Activated CD8-positive, alpha-beta T cell treated with anti-CD3 and anti-CD28 coated beads for 36 hours (primary cell): Measurements from ENCODE around the gene RPS3A. TPM values are rescaled to one million over a fixed set of nuclear protein-coding genes. Genes with fewer than 3 reads are reported as not detected.

Experiments used
- ATAC-seq: fragments of 200-7000 bp; cut with Tn5 transposase; one replicate; pipeline ENCODE4 v1.10.0; 2021; ENCODE audit warnings: mild to moderate bottlenecking, moderate library complexity
- CTCF ChIA-PET: fragments of 350-600 bp; sonication (Branson Sonifier 250); formaldehyde crosslinking; loops from one replicate; lab custom pipeline; 2021; ENCODE audit warnings: antibody characterized with exemption; lab: Charles Lee
- POLR2A ChIA-PET: fragments of 350-600 bp; sonication (Branson Sonifier 250); formaldehyde crosslinking; loops from one replicate; lab custom pipeline; 2021; ENCODE audit warnings: antibody characterized with exemption; lab: Charles Lee
- DNase-seq: peaks from one replicate; pipeline ENCODE4 v3.0.0-alpha.2; 2020
- H3K27ac Mint-ChIP-seq: one replicate; pipeline ENCODE4 v1.8.0; 2021; ENCODE audit warnings: mild to moderate bottlenecking, mixed read lengths
- H3K27me3 Mint-ChIP-seq: one replicate; pipeline ENCODE4 v1.8.0; 2021; ENCODE audit warnings: mixed read lengths
- H3K36me3 Mint-ChIP-seq: one replicate; pipeline ENCODE4 v1.8.0; 2021; ENCODE audit warnings: low read depth, mixed read lengths
- H3K4me1 Mint-ChIP-seq: one replicate; pipeline ENCODE4 v1.8.0; 2021; ENCODE audit warnings: low read depth, mixed read lengths
- H3K4me3 Mint-ChIP-seq: one replicate; pipeline ENCODE4 v1.8.0; 2021; ENCODE audit warnings: mild to moderate bottlenecking, moderate library complexity, mixed read lengths
- H3K9me3 Mint-ChIP-seq: one replicate; pipeline ENCODE4 v1.8.0; 2021; ENCODE audit warnings: mixed read lengths
- CTCF ChIP-seq: fragments of 200-600 bp; IDR thresholded peaks from one replicate; pipeline ENCODE4 v1.8.0; 2022; ENCODE audit warnings: antibody characterized with exemption, mild to moderate bottlenecking
- intact Hi-C: fragments of 100-400 bp; cut with micrococcal nuclease; formaldehyde crosslinking; loops from one replicate; pipeline ENCODE4 v1.10.0; 2022
- total RNA-seq, 2 experiments: library from RNA; stranded (reverse); gene quantifications; one replicate each; pipeline ENCODE4 v1.2.3, GENCODE V29; 2021

Gene RPS3A
- total RNA-seq, 2 experiments from 2014 or later, result 3,072 to 3,095 TPM

DNA sequence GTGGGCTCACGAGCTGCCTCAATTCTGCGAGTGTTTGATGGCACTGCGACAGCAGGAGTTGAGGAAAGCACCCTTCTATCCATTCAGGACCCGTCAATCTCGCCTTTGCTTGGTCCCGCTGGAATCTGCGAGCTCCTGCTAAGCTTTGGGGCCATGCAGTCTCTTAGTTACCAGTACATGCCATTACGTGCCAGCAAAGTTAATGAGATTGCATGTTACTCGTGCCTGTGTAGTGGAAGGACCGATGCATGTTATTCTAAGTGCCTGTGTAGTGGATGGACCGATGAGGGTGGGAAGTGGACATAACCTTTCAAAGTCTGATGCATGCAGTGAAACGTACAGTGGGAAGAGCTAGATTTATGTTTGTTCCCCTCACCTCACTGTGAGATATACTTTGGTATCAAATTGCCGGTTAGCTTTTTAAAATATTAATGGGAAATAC lies 569 bp downstream of the RPS3A start:
- ATAC-seq, result no peak
- peak overlapping the region; percentile 99 for H3K27ac Mint-ChIP-seq
- H3K4me1 Mint-ChIP-seq, result peaks cover 32% of the 10 kb centered on the region
- H3K27me3 Mint-ChIP-seq, result peaks cover 4% of the 10 kb centered on the region
- H3K4me3 Mint-ChIP-seq, result peak overlapping the region; percentile 99
- intact Hi-C loops, result loop anchor here (2.0 kb wide), 1 partner anchor 85 kb away; the partner anchor contains the start of gene LRBA
- CTCF ChIA-PET, result interaction anchor here (0.6 to 1.4 kb wide), 2 partner anchors 9 to 90 kb away, joined by 3 read pairs; no protein-coding TSS in a partner anchor
- DNase-seq, result no peak
- TF ChIP-seq CTCF, result no peak
- POLR2A ChIA-PET, result interaction anchor here (0.8 to 2.7 kb wide), 15 partner anchors 8 to 171 kb away, joined by 3 to 22 read pairs (median 5); partner anchors contain the start of gene LRBA
- no peaks in the 10 kb centered on the region for H3K9me3 Mint-ChIP-seq
- H3K36me3 Mint-ChIP-seq, result peaks cover 53% of the 10 kb centered on the region

GRCh38 chr4:151100531-151100930 lies 1.1 kb downstream of the RPS3A start:
- peaks cover 53% of the 10 kb centered on the region for H3K36me3 Mint-ChIP-seq
- ChIA-PET CTCF (interaction anchor here (0.6 to 1.4 kb wide), 2 partner anchors 8 to 91 kb away, joined by 3 read pairs; no protein-coding TSS in a partner anchor), POLR2A (interaction anchor here (0.7 to 2.7 kb wide), 14 partner anchors 8 to 171 kb away, joined by 3 to 22 read pairs (median 5); partner anchors contain the start of gene LRBA)
- intact Hi-C loops, result no loop called here
- H3K27ac Mint-ChIP-seq, result peak overlapping the region; percentile 99
- H3K4me1 Mint-ChIP-seq, result peaks cover 32% of the 10 kb centered on the region
- H3K4me3 Mint-ChIP-seq, result peak overlapping the region; percentile 99
- H3K9me3 Mint-ChIP-seq, result no peaks in the 10 kb centered on the region
- H3K27me3 Mint-ChIP-seq, result no peaks in the 10 kb centered on the region
- DNase-seq (no peak), ATAC-seq (no peak)
- TF ChIP-seq CTCF, result no peak

DNA sequence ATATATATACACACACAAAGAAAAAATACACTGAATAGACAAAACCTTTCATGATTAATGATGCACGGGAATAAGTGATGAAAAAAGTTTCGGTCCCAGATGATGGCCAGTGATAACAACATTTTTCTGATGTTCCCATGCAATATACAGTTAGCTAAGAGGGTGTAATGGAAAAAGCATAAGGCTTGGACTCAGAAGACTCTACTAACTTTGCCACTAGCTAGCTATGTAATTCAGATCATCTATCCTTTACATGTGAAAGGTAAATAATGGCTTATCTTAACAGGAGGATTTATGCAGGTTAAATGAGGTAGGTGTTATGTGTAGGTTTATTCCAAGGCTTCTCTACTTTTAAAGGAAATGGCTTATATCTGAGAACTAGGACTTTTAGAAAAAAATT lies 4.3 kb downstream of the RPS3A start:
- POLR2A ChIA-PET, result interaction anchor here (1.0 to 3.0 kb wide), 4 partner anchors 8 to 78 kb away, joined by 3 to 22 read pairs (median 6); no protein-coding TSS in a partner anchor
- Mint-ChIP-seq H3K9me3 (no peaks in the 10 kb centered on the region), H3K4me1 (peaks cover 31% of the 10 kb centered on the region), H3K4me3 (no peak overlapping the region), H3K36me3 (peaks cover 77% of the 10 kb centered on the region), H3K27me3 (no peaks in the 10 kb centered on the region), H3K27ac (peak overlapping the region; percentile 12)
- intact Hi-C loops, result no loop called here
- DNase-seq, result no peak
- no peak for TF ChIP-seq CTCF
- CTCF ChIA-PET, result interaction anchor here (2.9 to 4.4 kb wide), 2 partner anchors 10 to 13 kb away, joined by 17 to 23 read pairs; no protein-coding TSS in a partner anchor
- no peak for ATAC-seq

DNA sequence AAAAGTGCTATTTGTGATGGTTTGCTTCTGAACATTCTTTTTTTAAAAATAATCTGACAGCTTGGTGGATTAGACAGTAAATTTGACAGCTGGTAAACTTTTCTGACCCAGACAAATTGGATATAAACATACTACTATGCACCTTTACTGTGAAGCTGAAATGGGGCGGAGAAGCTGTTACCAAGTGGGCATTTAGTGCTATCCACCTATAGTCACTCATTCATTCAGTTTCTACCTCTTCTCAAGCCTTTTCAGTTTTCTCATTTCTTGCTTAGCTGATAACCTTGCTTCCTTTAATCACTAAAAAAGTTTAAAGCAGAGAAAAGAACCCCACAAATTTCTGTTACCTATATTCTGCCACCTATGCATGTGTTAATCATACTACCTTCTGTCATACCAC lies 5.2 kb downstream of the RPS3A start:
- intact Hi-C loops, result no loop called here
- H3K27ac Mint-ChIP-seq, result peak overlapping the region; percentile 31
- DNase-seq (no peak), ATAC-seq (no peak)
- CTCF ChIA-PET, result interaction anchor here (4.4 kb wide), 1 partner anchor 13 kb away, joined by 23 read pairs; no protein-coding TSS in a partner anchor
- H3K9me3 Mint-ChIP-seq, result no peaks in the 10 kb centered on the region
- H3K4me3 Mint-ChIP-seq, result no peak overlapping the region
- POLR2A ChIA-PET, result interaction anchor here (0.8 to 3.0 kb wide), 2 partner anchors 10 to 19 kb away, joined by 4 to 22 read pairs; no protein-coding TSS in a partner anchor
- no peaks in the 10 kb centered on the region for H3K27me3 Mint-ChIP-seq
- H3K4me1 Mint-ChIP-seq, result peaks cover 30% of the 10 kb centered on the region
- no peak for TF ChIP-seq CTCF
- H3K36me3 Mint-ChIP-seq, result peaks cover 73% of the 10 kb centered on the region

GRCh38 chr4:151105454-151106032 lies 6.1 kb downstream of the RPS3A start:
- Mint-ChIP-seq H3K4me1 (peaks cover 30% of the 10 kb centered on the region), H3K36me3 (peaks cover 65% of the 10 kb centered on the region), H3K9me3 (no peaks in the 10 kb centered on the region), H3K4me3 (no peak overlapping the region), H3K27ac (peak overlapping the region; percentile 14), H3K27me3 (no peaks in the 10 kb centered on the region)
- ChIA-PET CTCF (interaction anchor here (4.4 kb wide), 1 partner anchor 12 kb away, joined by 23 read pairs; no protein-coding TSS in a partner anchor), POLR2A (interaction anchor here (0.6 to 3.0 kb wide), 3 partner anchors 9 to 76 kb away, joined by 3 to 22 read pairs (median 3); no protein-coding TSS in a partner anchor)
- DNase-seq (no peak), ATAC-seq (peak; percentile 32)
- TF ChIP-seq CTCF, result no peak
- intact Hi-C loops, result no loop called here
